IPS DF 4.7 (cell line): ENCODE results near the gene OTUB2.

ENCODE experiments used
- DNase-seq: peaks from one replicate; pipeline ENCODE4 v3.0.0-alpha.2; 2013; ENCODE audit warnings: low spot score; ENCODE audit errors: extremely low read depth

OTUB2 gene

DNA sequence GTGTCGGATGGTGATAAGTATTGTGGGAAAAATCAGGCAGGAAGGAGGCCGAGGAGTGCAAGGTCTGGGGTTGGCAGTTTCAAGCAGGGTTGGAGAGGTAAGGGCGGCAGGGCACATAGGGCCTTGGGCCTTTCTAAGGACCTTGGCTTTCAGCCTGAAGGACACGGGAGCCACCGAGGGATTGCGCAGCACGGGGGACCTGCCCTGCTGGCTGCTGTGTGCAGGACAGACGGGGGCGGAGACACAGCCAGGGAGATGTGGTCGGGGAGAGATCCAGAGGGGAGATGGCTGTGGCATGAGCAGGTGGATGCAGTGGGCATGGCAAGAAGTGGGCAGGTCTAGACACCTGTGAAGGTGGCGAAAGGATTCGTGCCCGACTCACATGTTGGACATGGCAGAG is 14.7 kb downstream of the OTUB2 start:
- no peak for DNase-seq

DNA sequence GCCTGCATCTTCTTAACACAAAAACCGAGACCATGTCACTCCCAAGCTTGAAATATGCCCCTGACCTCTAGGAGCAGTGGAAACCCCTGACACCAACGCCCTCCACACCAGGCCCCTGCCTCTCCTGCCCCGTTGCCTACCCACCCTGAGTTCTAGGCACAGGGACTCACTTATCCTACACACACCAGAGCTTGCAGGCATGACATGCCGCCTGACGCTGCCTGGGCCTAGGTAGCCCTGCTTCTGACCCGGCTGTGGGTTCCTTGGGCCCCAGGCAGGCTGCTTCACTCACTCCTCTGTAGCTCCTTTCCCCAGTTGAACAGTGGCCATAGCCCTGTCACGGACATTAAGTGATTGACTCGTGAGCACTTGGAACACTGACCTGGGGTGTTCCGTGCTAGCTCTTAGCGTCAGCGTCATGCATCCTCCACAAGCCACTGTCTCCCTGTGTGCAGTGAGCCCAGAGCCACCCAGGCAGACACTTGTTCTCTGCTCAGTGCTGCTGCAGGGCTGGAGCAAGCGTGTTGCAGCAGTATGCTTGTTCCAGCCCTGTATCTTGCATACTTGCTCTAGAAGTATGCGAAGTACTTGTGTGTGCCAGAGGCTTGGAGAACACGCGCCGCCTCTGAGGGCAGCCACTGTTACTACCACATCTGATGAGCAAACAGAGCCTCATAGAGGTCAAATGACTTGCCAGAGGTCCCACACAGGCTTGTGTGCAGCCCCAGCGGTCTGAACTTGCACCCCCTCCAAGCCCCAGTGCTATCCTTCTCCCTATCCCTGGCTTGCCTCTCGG is 15.6 kb downstream of the OTUB2 start:
- DNase-seq: no peak

GRCh38 chr14:94042433-94043091 is 16.4 kb downstream of the OTUB2 start:
- DNase-seq: no peak

DNA sequence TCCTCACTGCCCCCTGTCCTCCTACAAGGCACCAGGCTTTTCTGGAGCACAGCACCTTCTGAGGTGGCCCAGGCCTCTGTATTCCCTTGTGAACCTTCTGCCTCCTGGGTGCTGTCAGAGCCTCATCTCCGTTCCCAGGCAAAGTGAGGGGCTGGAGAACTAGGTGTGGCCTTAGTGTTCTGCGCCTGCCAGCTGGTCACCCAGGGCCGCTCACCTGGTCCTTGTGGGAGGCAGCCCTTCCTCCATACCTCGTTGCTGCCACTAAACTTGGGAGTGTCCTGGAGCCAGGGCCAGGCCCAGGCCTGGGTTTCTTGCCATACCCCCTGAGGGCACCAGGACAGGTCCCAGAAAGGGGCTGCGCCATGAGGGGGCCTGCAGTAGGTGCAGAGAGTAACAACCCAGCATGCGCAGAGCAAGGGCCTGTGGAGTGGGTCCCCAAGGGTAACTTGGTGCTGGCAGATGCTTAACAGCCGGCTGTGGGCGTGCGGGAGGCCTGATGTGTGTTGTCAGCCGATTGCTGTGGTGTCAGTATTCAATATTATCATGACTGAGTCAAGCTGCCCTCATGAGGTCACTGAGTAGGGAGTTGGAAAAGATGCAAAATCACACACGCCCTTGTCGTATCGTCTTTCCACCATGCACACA is 17.1 kb downstream of the OTUB2 start:
- no peak for DNase-seq

GRCh38 chr14:94043756-94044475 is 17.8 kb downstream of the OTUB2 start:
- DNase-seq: no peak

DNA sequence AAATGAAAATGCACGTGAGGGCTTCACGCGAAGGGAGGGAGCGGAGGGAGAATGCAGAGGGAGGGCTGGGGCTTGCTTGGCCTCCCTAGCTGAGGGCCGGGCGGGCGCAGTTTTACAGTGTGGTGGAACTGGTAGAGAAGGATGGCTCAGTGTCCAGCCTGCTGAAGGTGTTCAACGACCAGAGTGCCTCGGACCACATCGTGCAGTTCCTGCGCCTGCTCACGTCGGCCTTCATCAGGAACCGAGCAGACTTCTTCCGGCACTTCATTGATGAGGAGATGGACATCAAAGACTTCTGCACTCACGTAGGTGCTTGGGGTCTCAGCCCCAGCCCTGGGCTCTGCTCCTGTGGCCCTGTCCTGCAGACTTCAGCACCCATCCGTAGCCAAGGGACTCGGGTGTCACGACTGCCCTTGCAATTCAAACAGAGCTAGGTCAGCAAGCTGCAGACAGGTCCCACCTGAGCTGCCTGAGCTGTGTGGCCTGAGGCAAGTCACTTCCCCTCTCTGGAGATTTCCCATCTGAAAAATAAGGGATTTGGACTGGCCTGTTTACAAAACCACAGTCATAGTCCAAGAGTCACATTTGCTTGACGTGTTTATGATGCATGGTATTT is 18.4 kb downstream of the OTUB2 start:
- DNase-seq: no peak

DNA sequence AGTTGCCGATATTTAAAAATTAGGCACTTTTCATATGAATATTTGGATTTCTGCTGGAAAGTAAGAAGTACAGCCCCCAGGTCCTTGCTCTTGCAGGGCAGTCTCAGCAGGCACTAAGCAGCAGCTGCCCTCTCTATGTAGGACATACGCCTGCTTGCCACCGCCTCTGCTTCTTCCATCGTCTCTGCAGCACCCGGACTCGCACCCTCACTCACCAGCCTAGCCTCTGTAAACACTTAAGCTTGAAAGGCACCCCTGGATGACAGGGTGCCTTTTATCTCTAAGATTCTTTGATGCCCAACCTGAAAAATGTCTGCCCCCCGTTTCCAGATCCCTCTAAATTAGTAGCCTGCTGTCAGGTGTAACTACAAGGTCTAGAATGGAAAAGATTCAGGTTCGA is 19.0 kb downstream of the OTUB2 start:
- DNase-seq: no peak

DNA sequence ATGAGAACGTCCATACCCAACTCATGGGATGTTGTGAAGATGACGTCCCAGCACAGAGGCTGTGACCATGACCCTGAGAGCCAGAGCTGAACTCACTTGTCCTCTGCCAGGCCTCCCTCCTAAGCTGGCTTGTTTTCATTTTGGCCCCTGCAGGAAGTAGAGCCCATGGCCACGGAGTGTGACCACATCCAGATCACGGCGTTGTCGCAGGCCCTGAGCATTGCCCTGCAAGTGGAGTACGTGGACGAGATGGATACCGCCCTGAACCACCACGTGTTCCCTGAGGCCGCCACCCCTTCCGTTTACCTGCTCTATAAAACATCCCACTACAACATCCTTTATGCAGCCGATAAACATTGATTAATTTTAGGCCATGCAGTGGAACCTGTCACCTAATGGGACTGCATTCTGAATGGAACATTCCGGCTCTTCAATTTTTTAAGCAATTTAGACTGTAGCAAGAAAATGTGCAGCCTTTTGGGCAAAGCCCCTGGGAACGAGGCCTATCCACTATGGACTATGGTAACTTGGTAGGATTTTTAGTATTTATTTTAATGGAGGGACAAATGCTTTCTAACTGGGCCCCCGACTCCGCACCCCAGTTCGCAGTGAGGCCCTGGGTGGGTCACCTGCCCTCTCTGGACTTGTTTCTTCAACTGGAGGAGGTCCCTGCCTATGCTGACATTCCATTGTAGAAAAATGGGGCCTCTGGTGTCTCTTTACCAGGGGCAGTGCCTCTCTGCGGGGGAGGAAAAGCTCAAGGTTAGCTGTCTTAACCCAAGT is 19.6 kb downstream of the OTUB2 start:
- no peak for DNase-seq

- no peak for DNase-seq
Measured at GRCh38 chr14:94046696-94047250, 20.6 kb downstream of the OTUB2 start.

GRCh38 chr14:94047581-94047980 is 21.4 kb downstream of the OTUB2 start:
- no peak for DNase-seq

DNA sequence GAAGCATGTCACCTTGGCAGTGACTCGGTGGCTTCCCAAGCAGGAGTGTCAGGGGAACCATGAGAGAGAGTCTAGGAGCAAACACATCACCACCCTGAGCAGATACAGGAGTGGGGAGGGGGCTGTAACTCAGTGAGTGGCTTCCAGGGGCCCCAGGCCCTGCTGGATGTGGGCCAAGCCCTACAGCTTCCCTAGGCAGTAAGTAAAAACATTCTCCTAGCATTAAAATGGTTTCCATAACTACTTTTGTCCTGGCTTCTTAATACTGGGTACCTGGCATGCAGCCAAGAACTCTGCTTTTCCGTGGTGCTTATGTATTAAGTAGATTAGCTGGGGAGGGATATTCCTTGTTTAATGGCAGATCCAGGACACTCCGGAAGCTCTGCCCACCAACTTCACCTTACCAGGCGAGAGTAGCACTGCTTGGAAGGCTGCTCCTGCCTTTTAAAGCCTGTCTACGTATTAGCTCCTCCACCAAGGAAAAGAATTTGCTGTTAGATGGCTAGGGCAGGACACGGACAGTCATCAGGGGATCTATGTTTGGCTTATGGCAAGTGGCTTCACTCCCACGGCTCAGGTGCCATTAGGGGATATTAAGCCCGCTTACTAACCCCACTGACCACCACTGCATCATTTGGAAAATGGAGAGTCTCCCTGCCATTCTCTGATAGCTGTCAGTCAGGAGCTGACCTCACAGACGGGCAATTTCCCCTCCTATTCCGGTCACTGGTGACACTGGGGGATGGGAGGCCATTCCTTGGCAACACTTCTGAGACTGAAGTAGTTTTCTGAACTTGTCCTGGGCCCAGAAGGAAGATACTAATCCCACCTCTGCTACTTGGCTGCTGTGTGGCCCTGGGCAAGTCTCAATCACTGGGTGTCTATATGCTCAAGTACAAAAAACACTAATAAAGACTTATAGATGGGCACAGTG is 22.8 kb downstream of the OTUB2 start:
- DNase-seq: no peak

- no peak for DNase-seq
Measured at GRCh38 chr14:94049625-94050023, 23.5 kb downstream of the OTUB2 start.

DNA sequence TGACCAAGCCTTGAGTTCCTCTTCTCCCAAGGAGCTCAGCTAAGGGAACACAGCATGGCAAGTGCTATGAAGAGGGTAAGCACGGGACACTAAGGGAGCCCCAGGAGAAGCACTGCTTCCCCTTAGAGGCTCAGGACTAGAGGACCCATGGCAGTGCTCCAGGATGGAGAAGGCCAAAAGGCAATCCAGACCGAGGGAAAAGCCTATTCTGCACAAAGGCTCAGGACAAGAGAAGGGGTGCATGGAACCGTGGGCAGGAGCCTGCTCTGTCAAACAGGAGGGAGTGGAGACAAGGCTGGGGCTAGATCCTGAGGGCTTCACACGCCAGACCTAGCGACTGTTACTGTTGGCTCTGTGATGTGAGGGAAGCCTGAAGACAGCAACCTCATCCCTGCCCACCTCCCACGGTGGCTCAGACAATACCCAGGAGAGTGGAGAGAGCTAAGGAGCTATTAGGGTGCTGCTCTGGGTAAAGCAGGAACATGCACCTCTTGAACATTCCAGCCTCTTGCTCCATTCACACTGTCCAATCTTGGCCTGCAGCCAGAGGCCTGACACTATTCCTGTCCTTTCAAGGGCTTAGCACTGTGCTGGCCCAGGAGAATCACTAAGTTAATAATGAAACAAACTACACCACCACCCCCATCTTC is 24.2 kb downstream of the OTUB2 start:
- no peak for DNase-seq

- no peak for DNase-seq
Measured at GRCh38 chr14:94051115-94051514, 25.0 kb downstream of the OTUB2 start.

DNA sequence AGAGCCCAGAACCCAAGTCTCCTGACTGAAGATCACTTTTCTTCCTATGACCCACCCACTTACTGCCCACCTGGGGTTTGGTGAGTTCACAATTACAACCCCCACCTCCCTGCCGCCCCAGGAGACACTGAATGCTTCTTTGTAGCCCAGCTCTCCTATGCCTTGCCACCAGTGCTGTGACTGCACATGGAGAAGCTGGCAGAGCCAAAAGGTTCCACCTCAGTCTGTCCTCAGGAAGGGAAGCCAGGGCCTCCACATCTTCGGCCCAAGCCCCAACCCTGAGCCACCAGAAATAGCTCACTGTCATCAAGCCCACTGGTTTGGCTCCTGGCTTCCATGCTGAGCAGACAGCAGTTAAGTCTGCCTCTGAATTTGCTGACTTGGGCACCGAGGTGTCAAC is 25.6 kb downstream of the OTUB2 start:
- DNase-seq: no peak

DNA sequence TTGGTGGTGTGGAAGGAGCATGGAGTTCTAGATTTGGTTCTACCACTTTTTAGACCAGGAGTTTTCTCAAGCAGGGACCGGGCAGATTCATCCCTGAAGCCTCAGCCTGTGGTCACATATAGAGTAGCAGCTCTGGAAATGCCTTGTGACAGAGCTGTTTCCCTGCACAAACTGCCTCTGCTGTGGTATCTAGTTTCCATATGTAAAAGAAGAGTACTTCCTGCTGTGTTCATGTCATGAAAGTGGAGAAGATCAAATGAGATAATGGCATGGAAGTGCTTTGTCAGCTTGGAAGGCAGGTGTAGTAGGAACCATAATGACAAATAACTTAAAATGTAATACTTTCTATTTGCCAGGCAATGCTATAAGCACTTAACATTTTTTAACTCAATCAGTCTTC is 26.1 kb downstream of the OTUB2 start:
- DNase-seq: no peak

DNA sequence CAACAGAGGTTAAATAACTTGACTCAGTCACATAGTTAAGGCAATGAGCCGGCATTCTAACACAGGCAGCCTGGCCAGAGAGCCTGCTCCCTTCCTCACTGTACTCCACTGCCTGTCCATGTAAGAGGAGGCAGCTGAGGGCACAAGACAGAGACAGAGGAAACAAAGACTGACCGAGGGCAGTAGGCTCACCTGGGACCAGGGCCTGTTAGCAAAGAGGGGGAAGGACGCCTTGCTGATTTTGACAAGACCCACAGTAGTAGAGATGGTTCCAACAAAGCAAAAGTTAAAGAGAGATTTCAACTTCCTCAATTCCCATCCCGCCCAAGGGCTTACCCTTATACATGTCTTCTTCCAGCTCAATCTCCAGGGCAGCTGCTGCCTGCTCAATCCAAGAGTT is 26.5 kb downstream of the OTUB2 start:
- no peak for DNase-seq

DNA sequence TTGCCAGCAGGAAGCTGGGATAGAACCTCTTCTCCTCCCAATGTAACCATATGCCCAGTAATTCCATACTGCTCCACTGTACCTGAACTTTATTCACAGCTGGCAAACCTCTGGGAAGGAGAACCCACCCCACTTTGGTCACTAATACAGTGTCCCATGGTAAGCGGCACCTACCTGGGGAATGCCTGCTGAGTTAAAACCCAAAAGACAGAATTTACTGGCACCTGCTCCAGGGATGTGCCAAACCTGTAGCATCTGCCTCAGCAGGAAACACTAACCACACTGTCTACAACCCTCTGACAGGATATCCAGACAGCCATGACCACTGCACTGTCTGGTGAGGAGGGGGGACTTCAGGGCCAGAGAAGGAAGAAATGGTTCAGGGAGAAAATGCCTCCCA is 28.3 kb downstream of the OTUB2 start:
- DNase-seq: no peak

- DNase-seq: no peak
Measured at GRCh38 chr14:94054936-94055335, 28.8 kb downstream of the OTUB2 start.
